ENCODE measurements around the gene SLC35F3. TPM values are rescaled to one million over a fixed set of nuclear protein-coding genes. Genes with fewer than 3 reads are reported as not detected.

The SLC35F3 gene
- total RNA-seq, 1 donor from 2014 or later = not detected

GRCh38 chr1:234253732-234254131 is 349.3 kb downstream of the SLC35F3 start:
- intact Hi-C loops (cut with DNase I) = no loop called here
- no peak for ATAC-seq
- DNase-seq (ENCODE audit: missing footprints) = no peak

GRCh38 chr1:234256359-234256758 is 351.9 kb downstream of the SLC35F3 start:
- intact Hi-C loops (cut with DNase I) = no loop called here
- DNase-seq (ENCODE audit: missing footprints) (no peak), ATAC-seq (no peak)

- intact Hi-C loops (cut with DNase I) = no loop called here
- no peak for DNase-seq (ENCODE audit: missing footprints)
Measured at GRCh38 chr1:234258071-234258470, 353.6 kb downstream of the SLC35F3 start.

GRCh38 chr1:234260578-234260977 is 356.1 kb downstream of the SLC35F3 start:
- no peak for ATAC-seq
- no peak for DNase-seq (ENCODE audit: missing footprints)
- intact Hi-C loops (cut with DNase I) = no loop called here

More at GRCh38 chr1:234258071-234258470, 353.6 kb downstream of the SLC35F3 start:
- ATAC-seq = no peak

GRCh38 chr1:234261545-234261944 is 357.1 kb downstream of the SLC35F3 start:
- intact Hi-C loops (cut with DNase I) = no loop called here
- no peak for DNase-seq (ENCODE audit: missing footprints)
- no peak for ATAC-seq

GRCh38 chr1:234262007-234262753 is 357.7 kb downstream of the SLC35F3 start:
- intact Hi-C loops (cut with DNase I) = no loop called here
- ATAC-seq (no peak), DNase-seq (ENCODE audit: missing footprints) (no peak)

- intact Hi-C loops (cut with DNase I) = no loop called here
- ATAC-seq = no peak
- DNase-seq (ENCODE audit: missing footprints) = no peak
Measured at GRCh38 chr1:234262754-234263105, 358.3 kb downstream of the SLC35F3 start.

GRCh38 chr1:234264832-234265231 is 360.4 kb downstream of the SLC35F3 start:
- ATAC-seq (no peak), DNase-seq (ENCODE audit: missing footprints) (no peak)
- intact Hi-C loops (cut with DNase I) = no loop called here

GRCh38 chr1:234265321-234265720 is 360.8 kb downstream of the SLC35F3 start:
- intact Hi-C loops (cut with DNase I) = no loop called here
- no peak for ATAC-seq
- no peak for DNase-seq (ENCODE audit: missing footprints)

GRCh38 chr1:234265861-234266260 is 361.4 kb downstream of the SLC35F3 start:
- intact Hi-C loops (cut with DNase I) = no loop called here
- DNase-seq (ENCODE audit: missing footprints) (no peak), ATAC-seq (no peak)

GRCh38 chr1:234270093-234270492 is 365.6 kb downstream of the SLC35F3 start:
- ATAC-seq = no peak

GRCh38 chr1:234270581-234271242 is 366.2 kb downstream of the SLC35F3 start:
- intact Hi-C loops (cut with DNase I) = no loop called here
- ATAC-seq (no peak), DNase-seq (ENCODE audit: missing footprints) (no peak)

More at GRCh38 chr1:234270093-234270492, 365.6 kb downstream of the SLC35F3 start:
- intact Hi-C loops (cut with DNase I) = no loop called here
- no peak for DNase-seq (ENCODE audit: missing footprints)

GRCh38 chr1:234271243-234271606 is 366.7 kb downstream of the SLC35F3 start:
- DNase-seq (ENCODE audit: missing footprints) (no peak), ATAC-seq (no peak)
- intact Hi-C loops (cut with DNase I) = no loop called here

GRCh38 chr1:234272656-234273312 is 368.3 kb downstream of the SLC35F3 start:
- ATAC-seq = no peak
- no peak for DNase-seq (ENCODE audit: missing footprints)
- intact Hi-C loops (cut with DNase I) = no loop called here

GRCh38 chr1:234273981-234274380 is 369.5 kb downstream of the SLC35F3 start:
- ATAC-seq (no peak), DNase-seq (ENCODE audit: missing footprints) (no peak)
- intact Hi-C loops (cut with DNase I) = no loop called here

GRCh38 chr1:234276151-234276788 is 371.8 kb downstream of the SLC35F3 start:
- DNase-seq (ENCODE audit: missing footprints) (no peak), ATAC-seq (no peak)
- intact Hi-C loops (cut with DNase I) = no loop called here

- intact Hi-C loops (cut with DNase I) = no loop called here
Measured at GRCh38 chr1:234277161-234277868, 372.8 kb downstream of the SLC35F3 start.

GRCh38 chr1:234279021-234279420 is 374.5 kb downstream of the SLC35F3 start:
- DNase-seq (ENCODE audit: missing footprints) (no peak), ATAC-seq (no peak)
- intact Hi-C loops (cut with DNase I) = no loop called here

More at GRCh38 chr1:234277161-234277868, 372.8 kb downstream of the SLC35F3 start:
- ATAC-seq = no peak
- DNase-seq (ENCODE audit: missing footprints) = no peak

GRCh38 chr1:234280500-234280899 is 376.0 kb downstream of the SLC35F3 start:
- DNase-seq (ENCODE audit: missing footprints) = no peak
- intact Hi-C loops (cut with DNase I) = no loop called here
- no peak for ATAC-seq
